ENCODE measurements around the gene FAM180A. TPM values are rescaled to one million over a fixed set of nuclear protein-coding genes. Genes with fewer than 3 reads are reported as not detected.

The FAM180A gene
- total RNA-seq (not detected in 2 replicates), polyA plus RNA-seq (not detected in 2 replicates), polyA minus RNA-seq (not detected in 2 replicates)
- not detected for total RNA-seq (2013)

GRCh38 chr7:135748770-135749169 lies at the start of gene FAM180A:
TSS of gene FAM180A (minus strand) at chr7:135748813. CDS start at chr7:135748580, 233 bp downstream.
- Histone ChIP-seq H3K9me3 (ENCODE audit: control extremely low read depth in 1 of 3, control insufficient read depth in 2 of 3, insufficient read depth in 1 of 3, low read length in 2 of 3) (no peaks in the 10 kb centered on the region), H3K36me3 (replicated peaks in 1 of 2; ENCODE audit: control extremely low read depth in 1 of 2, control insufficient read depth in 1 of 2, extremely low read depth in 1 of 2, insufficient read depth in 2 of 2, low read length in 1 of 2) (no peaks in the 10 kb centered on the region), H3K9ac (ENCODE audit: low read length) (no peak within 1 kb of the TSS), H3K4me1 (ENCODE audit: control insufficient read depth in 2 of 2, insufficient read depth in 2 of 2, low read length in 2 of 2) (no peaks in the 10 kb centered on the region), H3K27me3 (replicated peaks in 1 of 4; ENCODE audit: control extremely low read depth in 1 of 4, control insufficient read depth in 3 of 4, insufficient read depth in 4 of 4, low read length in 3 of 4) (no peaks in the 10 kb centered on the region), H4K20me1 (ENCODE audit: control insufficient read depth, insufficient read depth, low read length, poor library complexity, severe bottlenecking) (no peaks in the 10 kb centered on the region), H2AFZ (ENCODE audit: insufficient read depth, low read depth, low read length, poor library complexity, severe bottlenecking) (no peak within 1 kb of the TSS), H3K27ac (ENCODE audit: low read length in 2 of 2) (no peak within 1 kb of the TSS), H3K79me2 (ENCODE audit: control insufficient read depth, insufficient read depth, low read length) (no peaks in the 10 kb centered on the region), H3K4me2 (replicated peaks; ENCODE audit: low read depth, low read length, poor library complexity, severe bottlenecking) (no peak within 1 kb of the TSS), H3K4me3 (ENCODE audit: control extremely low read depth in 1 of 5, extremely low read depth in 1 of 5, insufficient read depth in 1 of 5, low read depth in 2 of 5, low read length in 4 of 5) (no peak within 1 kb of the TSS)
- no peak within 1 kb of the TSS for H3K27ac Mint-ChIP-seq
- ATAC-seq (ENCODE audit: low read depth) (no peak), DNase-seq (no peak)
- 92% methylated on average over 11 of the region's 11 CpGs for WGBS (ENCODE audit: insufficient coverage)
- intact Hi-C loops (cut with micrococcal nuclease): no loop called here
- H3K4me3 Mint-ChIP-seq: no peak within 1 kb of the TSS
- H3K27me3 Mint-ChIP-seq: peaks cover 10% of the 10 kb centered on the region
- TF ChIP-seq EZH2 (IDR thresholded peaks at IDR 0.05; ENCODE audit: borderline replicate concordance, insufficient read depth, low read depth, low read length, poor library complexity, severe bottlenecking): no peak
- TF ChIP-seq, protein P1, sequence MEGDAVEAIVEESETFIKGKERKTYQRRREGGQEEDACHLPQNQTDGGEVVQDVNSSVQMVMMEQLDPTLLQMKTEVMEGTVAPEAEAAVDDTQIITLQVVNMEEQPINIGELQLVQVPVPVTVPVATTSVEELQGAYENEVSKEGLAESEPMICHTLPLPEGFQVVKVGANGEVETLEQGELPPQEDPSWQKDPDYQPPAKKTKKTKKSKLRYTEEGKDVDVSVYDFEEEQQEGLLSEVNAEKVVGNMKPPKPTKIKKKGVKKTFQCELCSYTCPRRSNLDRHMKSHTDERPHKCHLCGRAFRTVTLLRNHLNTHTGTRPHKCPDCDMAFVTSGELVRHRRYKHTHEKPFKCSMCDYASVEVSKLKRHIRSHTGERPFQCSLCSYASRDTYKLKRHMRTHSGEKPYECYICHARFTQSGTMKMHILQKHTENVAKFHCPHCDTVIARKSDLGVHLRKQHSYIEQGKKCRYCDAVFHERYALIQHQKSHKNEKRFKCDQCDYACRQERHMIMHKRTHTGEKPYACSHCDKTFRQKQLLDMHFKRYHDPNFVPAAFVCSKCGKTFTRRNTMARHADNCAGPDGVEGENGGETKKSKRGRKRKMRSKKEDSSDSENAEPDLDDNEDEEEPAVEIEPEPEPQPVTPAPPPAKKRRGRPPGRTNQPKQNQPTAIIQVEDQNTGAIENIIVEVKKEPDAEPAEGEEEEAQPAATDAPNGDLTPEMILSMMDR (IDR thresholded peaks at IDR 0.05): no peak
- H3K4me1 Mint-ChIP-seq: no peaks in the 10 kb centered on the region
- ChIA-PET POLR2A (no interaction called here), CTCF (no interaction called here)
- no peaks in the 10 kb centered on the region for H3K9me3 Mint-ChIP-seq (ENCODE audit: insufficient read depth)

- Histone ChIP-seq H3K27me3 (replicated peaks in 1 of 4; ENCODE audit: control extremely low read depth in 1 of 4, control insufficient read depth in 3 of 4, insufficient read depth in 4 of 4, low read length in 3 of 4) (peaks cover 0 to 17% (median 8%) of the 10 kb centered on the region in 4 experiments), H3K4me3 (ENCODE audit: control extremely low read depth in 1 of 5, extremely low read depth in 1 of 5, insufficient read depth in 1 of 5, low read depth in 2 of 5, low read length in 4 of 5) (no peak overlapping the region), H4K20me1 (ENCODE audit: control insufficient read depth, insufficient read depth, low read length, poor library complexity, severe bottlenecking) (no peaks in the 10 kb centered on the region), H2AFZ (ENCODE audit: insufficient read depth, low read depth, low read length, poor library complexity, severe bottlenecking) (no peak overlapping the region), H3K79me2 (ENCODE audit: control insufficient read depth, insufficient read depth, low read length) (no peaks in the 10 kb centered on the region), H3K9me3 (ENCODE audit: control extremely low read depth in 1 of 3, control insufficient read depth in 2 of 3, insufficient read depth in 1 of 3, low read length in 2 of 3) (no peaks in the 10 kb centered on the region), H3K36me3 (replicated peaks in 1 of 2; ENCODE audit: control extremely low read depth in 1 of 2, control insufficient read depth in 1 of 2, extremely low read depth in 1 of 2, insufficient read depth in 2 of 2, low read length in 1 of 2) (no peaks in the 10 kb centered on the region), H3K4me1 (ENCODE audit: control insufficient read depth in 2 of 2, insufficient read depth in 2 of 2, low read length in 2 of 2) (peaks cover 5 to 8% of the 10 kb centered on the region in 2 donors), H3K4me2 (replicated peaks; ENCODE audit: low read depth, low read length, poor library complexity, severe bottlenecking) (no peak overlapping the region), H3K27ac (ENCODE audit: low read length in 2 of 2) (no peak overlapping the region), H3K9ac (ENCODE audit: low read length) (no peak overlapping the region)
- no peaks in the 10 kb centered on the region for H3K9me3 Mint-ChIP-seq (ENCODE audit: insufficient read depth)
- H3K4me1 Mint-ChIP-seq: peaks cover 11% of the 10 kb centered on the region
- TF ChIP-seq, protein P1 (IDR thresholded peaks at IDR 0.05): no peak
- TF ChIP-seq EZH2 (IDR thresholded peaks at IDR 0.05; ENCODE audit: borderline replicate concordance, insufficient read depth, low read depth, low read length, poor library complexity, severe bottlenecking): no peak
- no CpG with 5 or more reads among the region's 4 CpGs for WGBS (ENCODE audit: insufficient coverage)
- no peak for ATAC-seq (ENCODE audit: low read depth)
- H3K4me3 Mint-ChIP-seq: no peak overlapping the region
- H3K27ac Mint-ChIP-seq: no peak overlapping the region
- peaks cover 25% of the 10 kb centered on the region for H3K27me3 Mint-ChIP-seq
- CTCF ChIA-PET: interaction anchor here (0.6 to 4.7 kb wide), 5 partner anchors 15 to 216 kb away, joined by 3 to 129 read pairs (median 4); no protein-coding TSS in a partner anchor
- no peak for DNase-seq
- intact Hi-C loops (cut with micrococcal nuclease): no loop called here
- POLR2A ChIA-PET: no interaction called here
These were observed 49.5 kb upstream of the FAM180A start for GRCh38 chr7:135798095-135798494.

Measured in B cell (primary cell).